ENCODE results near the gene MINDY1.

Gene MINDY1

GRCh38 chr1:151006327-151007052, at the start of gene MINDY1:
TSS of gene MINDY1 (minus strand) at chr1:151006902. CDS start at chr1:151002617, 4,285 bp downstream.
- no peak for FAIRE-seq

GRCh38 chr1:151056149-151056548, 49.4 kb upstream of the MINDY1 start:
- FAIRE-seq: no peak

GRCh38 chr1:151055581-151055980, 48.9 kb upstream of the MINDY1 start:
- no peak for FAIRE-seq

GRCh38 chr1:151054971-151055547, 48.4 kb upstream of the MINDY1 start:
- FAIRE-seq: no peak

GRCh38 chr1:151051356-151052009, 44.8 kb upstream of the MINDY1 start:
- FAIRE-seq: no peak

- no peak for FAIRE-seq
Observed at GRCh38 chr1:151050051-151050688, 43.5 kb upstream of the MINDY1 start.

- FAIRE-seq: no peak
Observed at GRCh38 chr1:151049458-151049857, 42.8 kb upstream of the MINDY1 start.

GRCh38 chr1:151048645-151049032, 41.9 kb upstream of the MINDY1 start:
- FAIRE-seq: no peak

GRCh38 chr1:151047925-151048644, 41.4 kb upstream of the MINDY1 start:
- no peak for FAIRE-seq

GRCh38 chr1:151047591-151047924, 40.9 kb upstream of the MINDY1 start, which contains the start of gene C1orf56:
TSS of gene C1orf56 (plus strand) at chr1:151047751. CDS start at chr1:151047848, 97 bp downstream.
- no peak for FAIRE-seq

- no peak for FAIRE-seq
Observed at GRCh38 chr1:151043163-151043562, 36.5 kb upstream of the MINDY1 start.

GRCh38 chr1:151039521-151039920, 32.8 kb upstream of the MINDY1 start:
- no peak for FAIRE-seq

GRCh38 chr1:151037032-151037431, 30.3 kb upstream of the MINDY1 start:
- no peak for FAIRE-seq

- no peak for FAIRE-seq
Observed at GRCh38 chr1:151036356-151036755, 29.7 kb upstream of the MINDY1 start, which contains the start of gene BNIPL. TSS of gene BNIPL (plus strand) at chr1:151036586. CDS start at chr1:151036726, 140 bp downstream.

- no peak for FAIRE-seq
Observed at GRCh38 chr1:151035167-151035566, 28.5 kb upstream of the MINDY1 start.

- no peak for FAIRE-seq
Observed at GRCh38 chr1:151032164-151032563, 25.5 kb upstream of the MINDY1 start.

GRCh38 chr1:151026460-151026859, 19.8 kb upstream of the MINDY1 start:
- no peak for FAIRE-seq

- FAIRE-seq: no peak
Observed at GRCh38 chr1:151024540-151025146, 17.9 kb upstream of the MINDY1 start.

- no peak for FAIRE-seq
Observed at GRCh38 chr1:151013518-151013917, 6.8 kb upstream of the MINDY1 start.

- no peak for FAIRE-seq
Observed at GRCh38 chr1:151012684-151013471, 6.2 kb upstream of the MINDY1 start.

GRCh38 chr1:151011154-151011850, 4.6 kb upstream of the MINDY1 start:
- FAIRE-seq: no peak

All from A204.1 (cell line).